Measurements from ENCODE around the gene RAD51. TPM values are rescaled to one million over a fixed set of nuclear protein-coding genes. Genes with fewer than 3 reads are reported as not detected.

Gene RAD51
- total and polyA plus RNA-seq, 9 of the 15 experiments (the other 6 are each of a cell fraction or from before 2014, with no cell fraction given): 16.0 to 63.8 (median 34.6) TPM

GRCh38 chr15:40773496-40773895 lies 78.5 kb downstream of the RAD51 start:
- Histone ChIP-seq H3K4me1 (replicated peaks in 1 of 2; ENCODE audit: control insufficient read depth in 2 of 2, insufficient read depth in 2 of 2, low read length in 2 of 2) (peaks cover 10 to 26% of the 10 kb centered on the region in 2 experiments; a peak in 4 of 5 replicates), H2AFZ (ENCODE audit: low read depth, low read length) (no peak overlapping the region), H3K4me2 (ENCODE audit: insufficient read depth, low read length) (no peak overlapping the region), H3K27me3 (ENCODE audit: control insufficient read depth in 2 of 2, insufficient read depth in 2 of 2, low read length in 2 of 2) (no peaks in the 10 kb centered on the region), H3K4me3 (no peak overlapping the region), H3K27ac (ENCODE audit: extremely low read depth, low read depth, low read length) (no peak overlapping the region), H3K36me3 (ENCODE audit: control insufficient read depth, insufficient read depth, low read length) (peaks cover 53% of the 10 kb centered on the region; the same call in 2 of the 3 replicates), H3K79me2 (ENCODE audit: control insufficient read depth, insufficient read depth, low read length) (no peaks in the 10 kb centered on the region), H4K20me1 (replicated peaks; ENCODE audit: control insufficient read depth, insufficient read depth, low read length) (no peaks in the 10 kb centered on the region), H3K9me3 (replicated peaks; ENCODE audit: control insufficient read depth, insufficient read depth, low read depth, low read length) (no peaks in the 10 kb centered on the region), H3K9me1 (ENCODE audit: control insufficient read depth, insufficient read depth, low read length) (no peaks in the 10 kb centered on the region), H3K9ac (ENCODE audit: insufficient read depth in 1 of 2, low read depth in 2 of 2, low read length in 2 of 2) (no peak overlapping the region)
- FAIRE-seq (no peak), DNase-seq (ENCODE audit: extremely low read depth in 1 of 4, low spot score in 3 of 4) (no peak), ATAC-seq (no peak)
- no TSS peak for BruUV-seq (replicated peaks)
- ChIA-PET POLR2A (interaction anchor here (0.6 to 2.2 kb wide), 5 partner anchors 9 to 445 kb away, joined by 3 to 9 read pairs (median 3); partner anchors contain the start of gene GCHFR), CTCF (ENCODE audit: low intra/inter-chr PET ratio) (interaction anchor here (0.6 kb wide), 1 partner anchor 184 kb away, joined by 3 read pairs; no protein-coding TSS in a partner anchor)
- WGBS (ENCODE audit: insufficient coverage, low coverage, missing lambda C conversion rate): 79% methylated on average over 8 of the region's 8 CpGs
- in situ Hi-C loops (cut with MboI) (no loop called here), intact Hi-C loops (cut with micrococcal nuclease) (no loop called here)
- TF ChIP-seq, protein P1, sequence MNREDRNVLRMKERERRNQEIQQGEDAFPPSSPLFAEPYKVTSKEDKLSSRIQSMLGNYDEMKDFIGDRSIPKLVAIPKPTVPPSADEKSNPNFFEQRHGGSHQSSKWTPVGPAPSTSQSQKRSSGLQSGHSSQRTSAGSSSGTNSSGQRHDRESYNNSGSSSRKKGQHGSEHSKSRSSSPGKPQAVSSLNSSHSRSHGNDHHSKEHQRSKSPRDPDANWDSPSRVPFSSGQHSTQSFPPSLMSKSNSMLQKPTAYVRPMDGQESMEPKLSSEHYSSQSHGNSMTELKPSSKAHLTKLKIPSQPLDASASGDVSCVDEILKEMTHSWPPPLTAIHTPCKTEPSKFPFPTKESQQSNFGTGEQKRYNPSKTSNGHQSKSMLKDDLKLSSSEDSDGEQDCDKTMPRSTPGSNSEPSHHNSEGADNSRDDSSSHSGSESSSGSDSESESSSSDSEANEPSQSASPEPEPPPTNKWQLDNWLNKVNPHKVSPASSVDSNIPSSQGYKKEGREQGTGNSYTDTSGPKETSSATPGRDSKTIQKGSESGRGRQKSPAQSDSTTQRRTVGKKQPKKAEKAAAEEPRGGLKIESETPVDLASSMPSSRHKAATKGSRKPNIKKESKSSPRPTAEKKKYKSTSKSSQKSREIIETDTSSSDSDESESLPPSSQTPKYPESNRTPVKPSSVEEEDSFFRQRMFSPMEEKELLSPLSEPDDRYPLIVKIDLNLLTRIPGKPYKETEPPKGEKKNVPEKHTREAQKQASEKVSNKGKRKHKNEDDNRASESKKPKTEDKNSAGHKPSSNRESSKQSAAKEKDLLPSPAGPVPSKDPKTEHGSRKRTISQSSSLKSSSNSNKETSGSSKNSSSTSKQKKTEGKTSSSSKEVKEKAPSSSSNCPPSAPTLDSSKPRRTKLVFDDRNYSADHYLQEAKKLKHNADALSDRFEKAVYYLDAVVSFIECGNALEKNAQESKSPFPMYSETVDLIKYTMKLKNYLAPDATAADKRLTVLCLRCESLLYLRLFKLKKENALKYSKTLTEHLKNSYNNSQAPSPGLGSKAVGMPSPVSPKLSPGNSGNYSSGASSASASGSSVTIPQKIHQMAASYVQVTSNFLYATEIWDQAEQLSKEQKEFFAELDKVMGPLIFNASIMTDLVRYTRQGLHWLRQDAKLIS (CRISPR knock-in tag; IDR thresholded peaks at IDR 0.05): no peak
- TF ChIP-seq RREB1 (CRISPR knock-in tag; IDR thresholded peaks at IDR 0.05) (no peak), ZNF695 (CRISPR knock-in tag; IDR thresholded peaks at IDR 0.05) (no peak), ZBED1 (IDR thresholded peaks at IDR 0.05) (no peak), TCF3 (CRISPR knock-in tag; IDR thresholded peaks at IDR 0.05) (no peak), ETV6 (IDR thresholded peaks at IDR 0.05; ENCODE audit: borderline replicate concordance in 1 of 2, low read depth in 2 of 2, low read length in 1 of 2) (no peak), ETV6 (CRISPR knock-in tag; IDR thresholded peaks at IDR 0.05; ENCODE audit: borderline replicate concordance) (no peak), ZNF449 (CRISPR knock-in tag; IDR thresholded peaks at IDR 0.05) (no peak), DIDO1 (tag; IDR thresholded peaks at IDR 0.05; ENCODE audit: low read depth) (no peak), SAFB2 (IDR thresholded peaks at IDR 0.05; ENCODE audit: borderline replicate concordance, low read depth, low read length, severe bottlenecking) (no peak), ZNF212 (CRISPR knock-in tag; IDR thresholded peaks at IDR 0.05) (no peak), CBX3 (IDR thresholded peaks at IDR 0.05; ENCODE audit: borderline replicate concordance in 1 of 2, low read length in 2 of 2) (no peak)
